GM10266 (cell line): ENCODE measurements around the gene IST1.
A peak's percentile ranks its signal among the peaks of the same experiment; 100 is the strongest.

Source experiments
- DNase-seq: peaks from one replicate; pipeline ENCODE4 v3.0.0; 2012; ENCODE audit errors: extremely low spot score
- CTCF ChIP-seq: IDR thresholded peaks from 2 replicates; pipeline ENCODE4 v1.5.1; 2012; ENCODE audit warnings: mild to moderate bottlenecking, low read depth; ENCODE audit not compliant: control insufficient read depth, insufficient read depth; ENCODE audit errors: missing control alignments

IST1 gene

GRCh38 chr16:71894921-71895678 lies at the start of gene IST1:
Gene IST1 (plus strand): TSS chr16:71895531. CDS start chr16:71915641, 20,110 bp downstream.
- no peak for TF ChIP-seq CTCF
- DNase-seq = peak; percentile 96

- DNase-seq = peak; percentile 98
- TF ChIP-seq CTCF = no peak
Observed at GRCh38 chr16:71845639-71846430, 49.5 kb upstream of the IST1 start, which contains the start of gene ATXN1L. Gene ATXN1L (plus strand): TSS chr16:71845976. CDS start chr16:71849741, 3,765 bp downstream.

GRCh38 chr16:71846431-71846830 lies 48.9 kb upstream of the IST1 start:
- no peak for TF ChIP-seq CTCF
- DNase-seq = no peak

GRCh38 chr16:71847096-71847495 lies 48.2 kb upstream of the IST1 start:
- DNase-seq = no peak
- TF ChIP-seq CTCF = no peak

- DNase-seq = no peak
- no peak for TF ChIP-seq CTCF
Observed at GRCh38 chr16:71848622-71849021, 46.7 kb upstream of the IST1 start.

- DNase-seq = no peak
- no peak for TF ChIP-seq CTCF
Observed at GRCh38 chr16:71851746-71852145, 43.6 kb upstream of the IST1 start.

GRCh38 chr16:71852158-71852557 lies 43.2 kb upstream of the IST1 start:
- no peak for TF ChIP-seq CTCF
- DNase-seq = no peak
